GM12878 (cell line): ENCODE results near the gene PIAS2. TPM values are rescaled to one million over a fixed set of nuclear protein-coding genes. Genes with fewer than 3 reads are reported as not detected.

Experiments used
- ATAC-seq: fragments of 200-7000 bp; cut with Tn5 transposase; 3 replicates; pipeline ENCODE4 v1.9.1; 2020; ENCODE audit warnings: mild to moderate bottlenecking, moderate library complexity
- BruUV-seq: library from RNA; stranded (reverse); fragments of 400-500 nt; replicated peaks from 2 replicates; lab custom pipeline; 2021; lab: Mats Ljungman, UMichigan
- CTCF ChIA-PET: fragments of 300-600 bp; sonication (Branson Sonifier 250); formaldehyde crosslinking; extraction: SDS; loops from one replicate; lab custom pipeline; 2021; ENCODE audit warnings: inconsistent platforms; lab: Yijun Ruan, JAX
- POLR2A ChIA-PET: fragments of 350-600 bp; formaldehyde crosslinking; extraction: SDS; loops from one replicate; lab custom pipeline; 2021; ENCODE audit warnings: inconsistent platforms; lab: Charles Lee
- RAD21 ChIA-PET: fragments of 300-600 bp; sonication (Branson Sonifier 250); formaldehyde crosslinking; loops from one replicate; lab custom pipeline; 2023; ENCODE audit warnings: antibody characterized with exemption; ENCODE audit not compliant: unreplicated experiment; lab: Charles Lee
- SMC1A ChIA-PET: fragments of 300-600 bp; sonication (Branson Sonifier 250); formaldehyde crosslinking; loops from one replicate; lab custom pipeline; 2023; ENCODE audit not compliant: unreplicated experiment, uncharacterized antibody; lab: Charles Lee
- DNase-seq: peaks from one replicate; pipeline ENCODE4 v3.0.0-alpha.2; 2011; ENCODE audit warnings: low read depth, low spot score
- FAIRE-seq: peaks from 3 replicates; lab custom pipeline; 2011; peaks lifted over from hg19 to GRCh38; lab: Jason Lieb, UNC
- H2AFZ ChIP-seq: 2 replicates; pipeline ENCODE4 v1.6.0; 2011; ENCODE audit warnings: low read depth, low read length, control low read depth; ENCODE audit not compliant: control insufficient read depth
- H3K27ac ChIP-seq: 2 replicates; pipeline ENCODE4 v1.5.1; 2011; ENCODE audit warnings: control low read depth; ENCODE audit not compliant: control insufficient read depth, insufficient read depth
- H3K27me3 ChIP-seq, 2 experiments: replicated peaks in 1 of 2; 2 replicates each; pipeline versions ENCODE4 v1.6.0 to v1.6.1; 2011; ENCODE audit warnings: low read length in 1 of 2; ENCODE audit not compliant: control insufficient read depth in 2 of 2, insufficient read depth in 2 of 2
- H3K36me3 ChIP-seq, 2 experiments: 2 replicates each; pipeline ENCODE4 v1.5.1; 2011; ENCODE audit warnings: low read length in 1 of 2; ENCODE audit not compliant: control insufficient read depth in 2 of 2, insufficient read depth in 2 of 2
- H3K4me1 ChIP-seq: 2 replicates; pipeline ENCODE4 v1.6.1; 2011; ENCODE audit warnings: mild to moderate bottlenecking, low read length, moderate library complexity, mixed read lengths; ENCODE audit not compliant: control insufficient read depth, insufficient read depth
- H3K4me2 ChIP-seq: 2 replicates; pipeline ENCODE4 v1.6.0; 2011; ENCODE audit warnings: control low read depth; ENCODE audit not compliant: control insufficient read depth, insufficient read depth
- H3K4me3 ChIP-seq: fragments of 200-600 bp; sonication (generic); 2 replicates; pipeline ENCODE4 v1.5.1; 2016
- H3K79me2 ChIP-seq: 2 replicates; pipeline ENCODE4 v1.6.0; 2011; ENCODE audit warnings: low read length; ENCODE audit not compliant: control insufficient read depth, insufficient read depth
- H3K9ac ChIP-seq: 2 replicates; pipeline ENCODE4 v1.8.0; 2011; ENCODE audit warnings: low read length, control low read depth, mixed read lengths; ENCODE audit not compliant: control insufficient read depth, insufficient read depth
- H3K9me3 ChIP-seq: replicated peaks from 3 replicates; pipeline ENCODE4 v1.5.1; 2011; ENCODE audit warnings: mild to moderate bottlenecking, low read length; ENCODE audit not compliant: control insufficient read depth, insufficient read depth
- H4K20me1 ChIP-seq: 2 replicates; pipeline ENCODE4 v1.6.0; 2011; ENCODE audit not compliant: control insufficient read depth, insufficient read depth
- ATF7 ChIP-seq: fragments of 450-650 bp; IDR thresholded peaks from 2 replicates; pipeline ENCODE4 v1.6.1; 2016; ENCODE audit warnings: low read depth, mild to moderate bottlenecking
- CHD4 ChIP-seq: fragments of 200-600 bp; sonication (generic); IDR thresholded peaks from 2 replicates; pipeline ENCODE4 v1.6.1; 2016; ENCODE audit warnings: mild to moderate bottlenecking
- EZH2 ChIP-seq: IDR thresholded peaks from 2 replicates; pipeline ENCODE4 v1.6.1; 2012; ENCODE audit warnings: low read depth, mild to moderate bottlenecking, control low read depth, inconsistent platforms, low read length, borderline replicate concordance; ENCODE audit not compliant: control insufficient read depth
- FOXK2 ChIP-seq: fragments of 450-650 bp; IDR thresholded peaks from 2 replicates; pipeline ENCODE4 v1.6.1; 2017; ENCODE audit warnings: mild to moderate bottlenecking, moderate library complexity
- KDM1A ChIP-seq: fragments of 200-600 bp; sonication (generic); IDR thresholded peaks from 2 replicates; pipeline ENCODE4 v1.6.1; 2016; ENCODE audit warnings: borderline replicate concordance
- NFIC ChIP-seq: IDR thresholded peaks from 2 replicates; pipeline ENCODE4 v1.6.1; 2012; ENCODE audit warnings: low read depth, mild to moderate bottlenecking, inconsistent platforms, low read length, moderate library complexity
- SRF ChIP-seq, 2 experiments: IDR thresholded peaks; 2 replicates each; pipeline ENCODE4 v1.6.1; 2011; ENCODE audit warnings: low read depth in 2 of 2, low read length in 2 of 2, mild to moderate bottlenecking in 1 of 2, moderate library complexity in 1 of 2
- STAT3 ChIP-seq: IDR thresholded peaks from 2 replicates; pipeline ENCODE4 v1.6.1; 2011; ENCODE audit warnings: low read depth, low read length, improper control_type of control experiment
- ZNF207 ChIP-seq: fragments of 450-650 bp; IDR thresholded peaks from 2 replicates; pipeline ENCODE4 v1.6.1; 2014; ENCODE audit warnings: antibody characterized with exemption, mild to moderate bottlenecking, borderline replicate concordance
- ZNF622 ChIP-seq: fragments of 450-650 bp; IDR thresholded peaks from 2 replicates; pipeline ENCODE4 v1.6.1; 2017; ENCODE audit warnings: mild to moderate bottlenecking, inconsistent platforms
- ZSCAN29 ChIP-seq: fragments of 450-650 bp; IDR thresholded peaks from 2 replicates; pipeline ENCODE4 v1.6.1; 2017; ENCODE audit warnings: mild to moderate bottlenecking, moderate library complexity
- WGBS: methylation state at CpG from one replicate; pipeline ENCODE4 v1.1.6; 2016; ENCODE audit warnings: low lambda C conversion rate; ENCODE audit not compliant: insufficient replicate concordance, insufficient coverage; ENCODE audit errors: missing lambda C conversion rate; 5-methylcytosine and 5-hydroxymethylcytosine counted together
- in situ Hi-C: fragments of 300-500 bp; cut with MboI; formaldehyde crosslinking; loops from 9 replicates; pipeline ENCODE4 v1.14.3; 2018; ENCODE audit warnings: mixed read lengths
- intact Hi-C: fragments of 100-400 bp; cut with micrococcal nuclease; formaldehyde crosslinking; loops from one replicate; pipeline ENCODE4 v1.14.2; 2022; ENCODE audit not compliant: unreplicated experiment
- polyA plus RNA-seq, 11 experiments: library from polyadenylated mRNA; depleted of rRNA in 4 of 11; unstranded in 6 of 11; stranded (reverse) in 5 of 11; fragments of >200 nt; fragmentation: Nextera tagmentation in 4 of 11; fragmentation: Illumina TruSeq in 1 of 11; extraction: Ambion mirVana in 4 of 11; extraction: Trizol in 1 of 11; gene quantifications; 1 replicate in 1 of 11; 2 replicates in 10 of 11; pipeline versions ENCODE4 v1.2.1 to v1.2.3, GENCODE V29; 2011 to 2016; ENCODE audit warnings: inconsistent platforms in 2 of 11, missing spikeins in 2 of 11, low read depth in 1 of 11
- total RNA-seq, 4 experiments: library from RNA; depleted of rRNA in 3 of 4; stranded (reverse); fragments of >200 nt in 3 of 4; fragmentation: Illumina TruSeq in 1 of 4; extraction: Trizol in 1 of 4; gene quantifications; 2 replicates each; pipeline versions ENCODE4 v1.2.1 to v1.2.3, GENCODE V29; 2013 to 2021
- TF ChIP-seq, protein P1 (sequence below): fragments of 450-650 bp; IDR thresholded peaks from 2 replicates; pipeline ENCODE4 v1.6.1; 2017; ENCODE audit warnings: antibody characterized with exemption, mild to moderate bottlenecking, moderate library complexity

The PIAS2 gene
- total and polyA plus RNA-seq, 10 of the 15 experiments (the other 5 are each of a cell fraction or from before 2014, with no cell fraction given), result 4.0 to 31.8 (median 22.4) TPM

DNA sequence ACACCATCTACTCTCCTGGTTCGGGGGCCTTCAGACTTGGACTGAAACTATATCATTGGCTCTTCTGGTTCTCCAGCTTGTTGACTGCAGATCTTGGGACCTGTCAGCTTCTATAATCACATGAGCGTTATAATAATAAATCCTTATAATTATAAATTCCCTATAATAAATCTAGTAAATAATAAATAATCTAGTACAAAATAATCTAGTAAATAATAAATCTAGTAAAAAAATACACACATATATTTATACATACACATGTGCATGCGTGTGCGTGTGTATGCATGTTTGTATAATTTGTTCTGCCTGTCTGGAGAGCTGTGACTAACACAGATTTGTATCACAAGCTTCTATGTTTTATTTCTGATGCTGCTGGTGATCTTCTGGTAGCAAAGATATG lies 40.9 kb upstream of the PIAS2 start (continued):
- TF ChIP-seq FOXK2, result no peak

DNA sequence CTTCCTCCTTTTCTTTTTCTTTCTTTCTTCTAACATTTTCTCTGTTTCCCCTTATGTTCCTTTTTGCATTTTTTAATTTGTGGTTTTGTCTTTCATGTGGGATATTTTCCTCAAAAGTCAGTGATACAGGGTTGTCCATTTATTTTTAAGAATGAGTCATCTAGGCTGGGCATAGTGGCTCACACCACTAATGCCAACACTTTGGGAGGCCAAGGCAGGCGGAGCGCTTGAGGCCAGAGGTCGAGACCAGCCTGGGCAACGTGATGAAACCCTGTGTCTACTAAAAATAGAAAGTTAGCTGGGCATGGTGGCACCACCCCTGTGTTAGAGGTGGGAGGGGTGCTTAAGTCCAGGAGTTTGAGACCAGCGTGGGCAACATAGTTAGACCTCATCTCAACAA lies 35.9 kb upstream of the PIAS2 start:
- FAIRE-seq, result no peak
- Histone ChIP-seq H3K9me3 (no peaks in the 10 kb centered on the region), H3K9ac (no peak overlapping the region), H3K27me3 (no peaks in the 10 kb centered on the region), H2AFZ (no peak overlapping the region), H3K36me3 (no peaks in the 10 kb centered on the region), H3K4me1 (no peaks in the 10 kb centered on the region), H3K4me3 (no peak overlapping the region), H3K27ac (no peak overlapping the region), H3K79me2 (no peaks in the 10 kb centered on the region), H3K4me2 (no peak overlapping the region), H4K20me1 (no peaks in the 10 kb centered on the region)
- TF ChIP-seq ATF7 (no peak), STAT3 (no peak), NFIC (no peak), ZNF622 (no peak), SRF (IDR thresholded peaks at IDR 0.05; ENCODE audit: low read depth in 2 of 2, low read length in 2 of 2) (no peak), KDM1A (no peak), EZH2 (no peak), CHD4 (no peak), ZSCAN29 (no peak), ZNF207 (no peak)
- TF ChIP-seq, protein P1, sequence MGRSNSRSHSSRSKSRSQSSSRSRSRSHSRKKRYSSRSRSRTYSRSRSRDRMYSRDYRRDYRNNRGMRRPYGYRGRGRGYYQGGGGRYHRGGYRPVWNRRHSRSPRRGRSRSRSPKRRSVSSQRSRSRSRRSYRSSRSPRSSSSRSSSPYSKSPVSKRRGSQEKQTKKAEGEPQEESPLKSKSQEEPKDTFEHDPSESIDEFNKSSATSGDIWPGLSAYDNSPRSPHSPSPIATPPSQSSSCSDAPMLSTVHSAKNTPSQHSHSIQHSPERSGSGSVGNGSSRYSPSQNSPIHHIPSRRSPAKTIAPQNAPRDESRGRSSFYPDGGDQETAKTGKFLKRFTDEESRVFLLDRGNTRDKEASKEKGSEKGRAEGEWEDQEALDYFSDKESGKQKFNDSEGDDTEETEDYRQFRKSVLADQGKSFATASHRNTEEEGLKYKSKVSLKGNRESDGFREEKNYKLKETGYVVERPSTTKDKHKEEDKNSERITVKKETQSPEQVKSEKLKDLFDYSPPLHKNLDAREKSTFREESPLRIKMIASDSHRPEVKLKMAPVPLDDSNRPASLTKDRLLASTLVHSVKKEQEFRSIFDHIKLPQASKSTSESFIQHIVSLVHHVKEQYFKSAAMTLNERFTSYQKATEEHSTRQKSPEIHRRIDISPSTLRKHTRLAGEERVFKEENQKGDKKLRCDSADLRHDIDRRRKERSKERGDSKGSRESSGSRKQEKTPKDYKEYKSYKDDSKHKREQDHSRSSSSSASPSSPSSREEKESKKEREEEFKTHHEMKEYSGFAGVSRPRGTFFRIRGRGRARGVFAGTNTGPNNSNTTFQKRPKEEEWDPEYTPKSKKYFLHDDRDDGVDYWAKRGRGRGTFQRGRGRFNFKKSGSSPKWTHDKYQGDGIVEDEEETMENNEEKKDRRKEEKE, result no peak
- DNase-seq, result no peak
- SMC1A ChIA-PET, result no interaction called here
- in situ Hi-C loops (no loop called here), intact Hi-C loops (no loop called here)
- CTCF ChIA-PET, result no interaction called here
- POLR2A ChIA-PET, result no interaction called here
- 35% methylated on average over 5 of the region's 5 CpGs for WGBS
- no peak for ATAC-seq
- no TSS peak for BruUV-seq
- RAD21 ChIA-PET, result no interaction called here
